ENCODE measurements around the gene RAB31. TPM values are rescaled to one million over a fixed set of nuclear protein-coding genes. Genes with fewer than 3 reads are reported as not detected.
A peak's percentile ranks its signal among the peaks of the same experiment; 100 is the strongest.

The RAB31 gene
- total RNA-seq, 2 donors from 2014 or later = 107 to 141 TPM

DNA sequence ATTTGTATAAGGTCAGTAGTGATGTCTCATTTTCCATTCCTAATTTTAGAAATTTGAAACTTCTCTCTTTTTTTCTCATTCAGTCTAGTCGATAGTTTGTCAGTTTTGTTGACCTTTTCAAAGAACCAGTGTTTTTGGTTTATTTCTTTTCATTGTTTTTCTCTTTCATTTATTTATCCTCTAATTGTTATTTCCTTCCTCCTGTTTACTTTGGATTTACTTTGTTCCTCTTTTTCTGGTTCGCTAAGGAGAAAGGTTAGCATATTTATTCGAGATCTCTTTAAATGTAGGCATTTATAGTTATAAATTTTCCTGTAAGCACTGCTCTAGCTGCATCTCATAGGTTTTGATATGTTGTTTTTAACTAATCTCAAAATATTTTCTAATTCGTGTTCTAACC is 112.6 kb downstream of the RAB31 start:
- intact Hi-C loops (cut with DNase I) = loop anchor here in 1 of 2 donors (10.0 kb wide), 1 partner anchor 104 kb away; no protein-coding TSS in a partner anchor

GRCh38 chr18:9822587-9823185 is 114.6 kb downstream of the RAB31 start:
- intact Hi-C loops (cut with DNase I) = loop anchor here in 1 of 2 donors (10.0 kb wide), 1 partner anchor 102 kb away; no protein-coding TSS in a partner anchor
- no peak for DNase-seq (ENCODE audit: low spot score)

More for the DNA sequence above, 112.6 kb downstream of the RAB31 start:
- no peak for DNase-seq (ENCODE audit: low spot score)

GRCh38 chr18:9823805-9824473 is 115.8 kb downstream of the RAB31 start:
- DNase-seq (ENCODE audit: low spot score) = no peak
- intact Hi-C loops (cut with DNase I) = loop anchor here in 1 of 2 donors (10.0 kb wide), 1 partner anchor 101 kb away; no protein-coding TSS in a partner anchor

DNA sequence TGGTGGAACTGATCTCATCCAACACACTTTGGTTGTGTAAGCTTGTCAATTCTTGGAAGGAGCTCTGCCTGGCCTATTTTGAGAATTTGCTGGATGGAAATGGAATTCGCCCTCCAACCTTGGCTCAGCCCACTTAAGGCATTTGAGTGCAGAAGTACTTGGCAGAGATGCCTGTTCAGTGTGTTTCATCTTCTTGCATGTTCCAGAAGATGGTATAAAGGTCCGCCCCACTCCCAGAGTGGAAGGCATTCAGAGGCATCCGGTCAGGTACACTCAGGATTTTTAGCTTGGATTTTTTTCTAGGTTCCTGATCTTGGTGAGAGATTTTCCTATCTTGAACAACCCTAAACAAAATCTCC is 116.4 kb downstream of the RAB31 start:
- no peak for DNase-seq (ENCODE audit: low spot score)
- intact Hi-C loops (cut with DNase I) = loop anchor here in 1 of 2 donors (10.0 kb wide), 1 partner anchor 100 kb away; no protein-coding TSS in a partner anchor

DNA sequence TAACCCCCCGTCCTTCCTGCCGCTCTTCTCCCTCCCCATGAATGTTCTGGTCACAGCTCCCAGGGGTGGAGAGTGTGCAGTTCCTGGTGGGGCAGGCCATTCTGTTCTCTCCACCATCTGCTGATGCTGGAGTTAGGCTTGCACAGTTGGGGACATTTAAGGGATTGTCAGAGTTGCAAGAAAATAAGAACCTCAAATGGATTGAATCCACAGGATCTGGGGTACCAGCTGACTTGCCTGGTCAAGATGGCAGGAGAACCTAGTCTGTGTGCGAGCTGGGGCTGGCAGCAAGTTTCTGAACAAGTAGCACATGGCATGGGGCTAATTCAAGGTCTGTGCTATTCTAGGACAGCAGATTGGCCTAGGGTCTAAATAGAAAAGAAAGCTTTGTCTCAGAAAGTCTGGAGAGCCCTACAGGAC is 116.9 kb downstream of the RAB31 start:
- DNase-seq (ENCODE audit: low spot score) = no peak

GRCh38 chr18:9825571-9826073 is 117.5 kb downstream of the RAB31 start:
- intact Hi-C loops (cut with DNase I) = loop anchor here in 1 of 2 donors (10.0 kb wide), 1 partner anchor 99 kb away; no protein-coding TSS in a partner anchor
- DNase-seq (ENCODE audit: low spot score) = no peak

More for the DNA sequence above, 116.9 kb downstream of the RAB31 start:
- intact Hi-C loops (cut with DNase I) = loop anchor here in 1 of 2 donors (10.0 kb wide), 1 partner anchor 100 kb away; no protein-coding TSS in a partner anchor

DNA sequence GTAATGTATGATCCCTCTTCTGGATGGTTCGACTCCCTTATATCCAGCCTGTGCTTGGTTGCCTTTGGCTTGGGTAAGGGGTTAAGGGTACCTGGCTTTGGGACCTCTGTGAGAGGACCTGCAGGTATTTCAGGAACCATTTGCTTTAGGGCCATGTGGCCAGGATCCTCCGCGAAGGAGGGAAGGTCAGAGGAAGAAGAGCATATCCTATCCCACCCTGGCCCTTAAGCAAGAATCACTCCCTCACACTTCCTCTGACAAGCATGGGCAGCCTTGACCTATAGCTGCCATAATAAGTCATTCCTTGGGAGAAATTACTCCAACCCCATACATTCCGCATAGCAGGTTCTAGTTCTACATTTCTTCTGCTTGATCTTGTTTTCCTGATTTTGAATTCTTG is 118.6 kb downstream of the RAB31 start:
- intact Hi-C loops (cut with DNase I) = loop anchor here in 1 of 2 donors (10.0 kb wide), 1 partner anchor 98 kb away; no protein-coding TSS in a partner anchor
- DNase-seq (ENCODE audit: low spot score) = no peak

GRCh38 chr18:9827211-9827792 is 119.2 kb downstream of the RAB31 start:
- no peak for DNase-seq (ENCODE audit: low spot score)

GRCh38 chr18:9827793-9828505 is 119.8 kb downstream of the RAB31 start:
- DNase-seq (ENCODE audit: low spot score) = peak; percentile 86
- intact Hi-C loops (cut with DNase I) = loop anchor here in 1 of 2 donors (10.0 kb wide), 1 partner anchor 97 kb away; no protein-coding TSS in a partner anchor

More at GRCh38 chr18:9827211-9827792, 119.2 kb downstream of the RAB31 start:
- intact Hi-C loops (cut with DNase I) = loop anchor here in 1 of 2 donors (10.0 kb wide), 1 partner anchor 97 kb away; no protein-coding TSS in a partner anchor

DNA sequence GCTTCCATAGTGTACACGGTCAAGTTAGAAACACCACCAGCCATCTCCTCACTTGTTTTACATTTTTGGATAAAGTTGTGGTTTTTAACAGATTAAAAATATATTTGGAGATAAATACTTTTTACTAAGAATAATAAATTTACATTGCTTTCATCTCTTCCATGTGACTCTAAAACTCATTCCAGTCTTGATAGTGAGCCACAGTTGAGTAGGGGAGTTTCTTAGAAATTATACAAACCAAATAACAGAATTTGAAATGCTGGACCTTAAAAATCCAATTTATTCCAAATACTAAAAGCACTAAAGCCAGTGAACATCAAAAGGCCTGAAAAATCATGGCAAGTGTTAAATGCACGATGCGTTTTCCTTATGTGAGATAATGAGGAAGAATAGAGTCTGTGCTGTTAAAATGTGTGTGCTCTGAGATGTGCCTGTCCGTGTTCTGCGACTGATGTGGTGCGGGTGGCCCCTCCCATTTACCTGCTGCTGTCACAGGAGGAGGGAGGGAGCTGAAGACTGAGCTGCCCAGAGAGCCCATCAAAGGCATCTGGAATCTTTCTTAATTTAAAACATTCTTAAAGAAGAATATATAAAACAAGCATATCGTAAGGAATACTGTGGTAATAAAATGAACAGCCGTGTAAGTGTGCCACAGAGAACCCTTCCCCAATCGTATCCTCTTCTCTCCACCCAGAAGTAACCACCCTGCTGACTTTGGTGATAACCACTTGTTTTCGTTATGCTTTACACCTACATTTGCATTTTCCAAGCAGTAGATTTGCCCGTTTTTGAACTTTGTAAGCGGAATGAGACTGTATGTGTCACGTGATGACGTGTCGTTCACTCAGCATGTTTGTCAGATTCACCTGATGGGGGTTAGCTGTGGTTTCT is 120.7 kb downstream of the RAB31 start:
- no peak for DNase-seq (ENCODE audit: low spot score)
- intact Hi-C loops (cut with DNase I) = loop anchor here in 1 of 2 donors (10.0 kb wide), 1 partner anchor 96 kb away; no protein-coding TSS in a partner anchor

DNA sequence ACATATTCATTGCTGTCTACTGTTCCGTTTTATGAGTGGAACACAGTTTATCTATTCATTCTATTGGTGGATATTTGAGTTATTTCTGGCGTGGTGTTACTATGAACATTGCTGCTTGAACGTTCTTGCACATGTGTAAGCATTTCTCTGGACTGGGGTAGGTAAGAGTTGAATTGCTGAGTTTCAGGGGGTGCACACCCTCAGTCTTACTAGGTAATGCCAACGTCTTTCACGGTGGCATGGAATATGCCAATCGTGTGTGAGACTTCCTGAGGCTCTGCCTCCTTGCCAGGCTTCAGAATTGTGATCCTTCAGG is 121.3 kb downstream of the RAB31 start:
- intact Hi-C loops (cut with DNase I) = loop anchor here in 1 of 2 donors (10.0 kb wide), 1 partner anchor 95 kb away; no protein-coding TSS in a partner anchor
- no peak for DNase-seq (ENCODE audit: low spot score)

GRCh38 chr18:9831036-9831722 is 123.1 kb downstream of the RAB31 start:
- intact Hi-C loops (cut with DNase I) = no loop called here

GRCh38 chr18:9831723-9832199 is 123.7 kb downstream of the RAB31 start:
- intact Hi-C loops (cut with DNase I) = no loop called here
- no peak for DNase-seq (ENCODE audit: low spot score)

More at GRCh38 chr18:9831036-9831722, 123.1 kb downstream of the RAB31 start:
- no peak for DNase-seq (ENCODE audit: low spot score)

- no peak for DNase-seq (ENCODE audit: low spot score)
- intact Hi-C loops (cut with DNase I) = no loop called here
These were observed 124.8 kb downstream of the RAB31 start for GRCh38 chr18:9832871-9833270.

GRCh38 chr18:9834551-9834950 is 126.5 kb downstream of the RAB31 start:
- DNase-seq (ENCODE audit: low spot score) = no peak
- intact Hi-C loops (cut with DNase I) = no loop called here

- intact Hi-C loops (cut with DNase I) = no loop called here
- DNase-seq (ENCODE audit: low spot score) = no peak
These were observed 127.1 kb downstream of the RAB31 start for GRCh38 chr18:9835113-9835755.

DNA sequence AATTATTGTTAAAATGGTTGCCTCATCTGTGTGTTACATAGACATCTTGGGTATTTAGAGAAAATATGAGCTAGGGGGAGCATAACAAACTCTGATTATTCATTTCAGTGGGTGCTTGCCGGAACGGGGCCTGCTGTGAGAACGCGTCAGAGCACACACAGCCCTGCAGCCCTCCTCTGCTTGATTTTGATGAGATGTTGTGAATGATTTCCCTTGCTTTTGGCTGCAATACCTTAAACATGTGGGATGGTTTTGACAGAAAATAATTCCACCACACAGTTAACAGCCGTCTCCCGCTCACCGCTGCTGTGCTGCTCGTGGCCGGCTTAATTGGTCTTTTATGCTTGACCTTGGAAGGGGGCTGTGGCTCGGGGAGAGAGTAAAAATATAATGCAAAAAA is 127.7 kb downstream of the RAB31 start:
- intact Hi-C loops (cut with DNase I) = no loop called here
- no peak for DNase-seq (ENCODE audit: low spot score)

Data from posterior vena cava (tissue), 2 donors.